ENCODE results near the gene DCHS1. TPM values are rescaled to one million over a fixed set of nuclear protein-coding genes. Genes with fewer than 3 reads are reported as not detected.

The DCHS1 gene
- total and polyA plus RNA-seq, 2 experiments from 2014 or later, result 8.0 to 15.2 TPM

- H2AFZ ChIP-seq, result no peak overlapping the region
- no peaks in the 10 kb centered on the region for H3K79me2 ChIP-seq
- no peaks in the 10 kb centered on the region for H3K9me3 ChIP-seq (ENCODE audit: low read depth)
- no peaks in the 10 kb centered on the region for H3K36me3 ChIP-seq (replicated peaks; ENCODE audit: insufficient read depth, low read depth)
- H3K4me1 ChIP-seq (ENCODE audit: insufficient read depth), result peaks cover 3% of the 10 kb centered on the region
- TF ChIP-seq EZH2phosphoT487 (IDR thresholded peaks at IDR 0.05; ENCODE audit: low read depth, severe bottlenecking, unreplicated experiment), result no peak
- TF ChIP-seq EZH2 (IDR thresholded peaks at IDR 0.05; ENCODE audit: borderline replicate concordance), result no peak
- no peak for TF ChIP-seq CTCF (IDR thresholded peaks at IDR 0.05; ENCODE audit: poor library complexity)
- no peaks in the 10 kb centered on the region for H4K20me1 ChIP-seq (ENCODE audit: insufficient read depth, poor library complexity, severe bottlenecking)
- no peak for DNase-seq (ENCODE audit: low spot score)
- H3K27ac ChIP-seq, result peak overlapping the region; percentile 91
- WGBS (ENCODE audit: low lambda C conversion rate, missing lambda C conversion rate), result 81% methylated on average over 6 of the region's 6 CpGs
- H3K4me2 ChIP-seq, result no peak overlapping the region
- no peaks in the 10 kb centered on the region for H3K27me3 ChIP-seq
- no peak overlapping the region for H3K4me3 ChIP-seq
- H3K9me2 ChIP-seq (replicated peaks; ENCODE audit: insufficient read depth), result no peaks in the 10 kb centered on the region
These were observed 80.5 kb downstream of the DCHS1 start for GRCh38 chr11:6574816-6575715.

- 85% methylated on average over 2 of the region's 2 CpGs for WGBS (ENCODE audit: low lambda C conversion rate, missing lambda C conversion rate)
- no peaks in the 10 kb centered on the region for H4K20me1 ChIP-seq (ENCODE audit: insufficient read depth, poor library complexity, severe bottlenecking)
These were observed 83.4 kb downstream of the DCHS1 start for GRCh38 chr11:6572215-6572614.

GRCh38 chr11:6571434-6572008 lies 84.1 kb downstream of the DCHS1 start:
- Histone ChIP-seq H3K27ac (no peak overlapping the region), H3K4me1 (ENCODE audit: insufficient read depth) (peaks cover 3% of the 10 kb centered on the region), H3K4me2 (no peak overlapping the region), H2AFZ (no peak overlapping the region), H3K9me3 (ENCODE audit: low read depth) (no peaks in the 10 kb centered on the region), H3K4me3 (no peak overlapping the region), H4K20me1 (ENCODE audit: insufficient read depth, poor library complexity, severe bottlenecking) (no peaks in the 10 kb centered on the region), H3K27me3 (no peaks in the 10 kb centered on the region), H3K79me2 (no peaks in the 10 kb centered on the region), H3K9me2 (replicated peaks; ENCODE audit: insufficient read depth) (no peaks in the 10 kb centered on the region), H3K36me3 (replicated peaks; ENCODE audit: insufficient read depth, low read depth) (no peaks in the 10 kb centered on the region)
- DNase-seq (ENCODE audit: low spot score), result no peak
- TF ChIP-seq EZH2 (IDR thresholded peaks at IDR 0.05; ENCODE audit: borderline replicate concordance) (no peak), EZH2phosphoT487 (IDR thresholded peaks at IDR 0.05; ENCODE audit: low read depth, severe bottlenecking, unreplicated experiment) (no peak), CTCF (IDR thresholded peaks at IDR 0.05; ENCODE audit: poor library complexity) (no peak)
- WGBS (ENCODE audit: low lambda C conversion rate, missing lambda C conversion rate), result 95% methylated on average over 21 of the region's 22 CpGs

More at GRCh38 chr11:6572215-6572614, 83.4 kb downstream of the DCHS1 start:
- H3K27ac ChIP-seq, result no peak overlapping the region
- no peaks in the 10 kb centered on the region for H3K9me3 ChIP-seq (ENCODE audit: low read depth)
- no peaks in the 10 kb centered on the region for H3K27me3 ChIP-seq
- H3K4me2 ChIP-seq, result no peak overlapping the region
- no peaks in the 10 kb centered on the region for H3K79me2 ChIP-seq
- no peaks in the 10 kb centered on the region for H3K36me3 ChIP-seq (replicated peaks; ENCODE audit: insufficient read depth, low read depth)
- no peak overlapping the region for H3K4me3 ChIP-seq
- DNase-seq (ENCODE audit: low spot score), result no peak
- TF ChIP-seq EZH2 (IDR thresholded peaks at IDR 0.05; ENCODE audit: borderline replicate concordance) (no peak), EZH2phosphoT487 (IDR thresholded peaks at IDR 0.05; ENCODE audit: low read depth, severe bottlenecking, unreplicated experiment) (no peak), CTCF (IDR thresholded peaks at IDR 0.05; ENCODE audit: poor library complexity) (no peak)
- no peaks in the 10 kb centered on the region for H3K9me2 ChIP-seq (replicated peaks; ENCODE audit: insufficient read depth)
- H3K4me1 ChIP-seq (ENCODE audit: insufficient read depth), result peaks cover 6% of the 10 kb centered on the region
- no peak overlapping the region for H2AFZ ChIP-seq

Other genes starting within 250 kb of the DCHS1 start
- gene APBB1, start 236.7 kb downstream of the DCHS1 start, total RNA-seq, result 33.0 and 38.3 TPM in 2 replicates
- gene APBB1, start 236.7 kb downstream of the DCHS1 start, polyA plus RNA-seq, result 41.5 and 48.7 TPM in 2 replicates
- 361 and 367 TPM in 2 replicates for gene HPX, start 214.8 kb downstream of the DCHS1 start, total RNA-seq
- 229 and 358 TPM in 2 replicates for gene HPX, start 214.8 kb downstream of the DCHS1 start, polyA plus RNA-seq
- 18.1 and 26.2 TPM in 2 replicates for gene TRIM3, start 181.9 kb downstream of the DCHS1 start, total RNA-seq
- 31.6 and 35.5 TPM in 2 replicates for gene TRIM3, start 181.9 kb downstream of the DCHS1 start, polyA plus RNA-seq
- gene ARFIP2, start 174.5 kb downstream of the DCHS1 start, total RNA-seq, result 78.0 and 90.1 TPM in 2 replicates
- gene ARFIP2, start 174.5 kb downstream of the DCHS1 start, polyA plus RNA-seq, result 94.9 and 108 TPM in 2 replicates
- 56.3 and 68.0 TPM in 2 replicates for gene TIMM10B, start 174.3 kb downstream of the DCHS1 start, total RNA-seq
- 52.1 and 65.8 TPM in 2 replicates for gene TIMM10B, start 174.3 kb downstream of the DCHS1 start, polyA plus RNA-seq
- 7.3 and 8.1 TPM in 2 replicates for gene DNHD1, start 158.5 kb downstream of the DCHS1 start, total RNA-seq
- gene DNHD1, start 158.5 kb downstream of the DCHS1 start, polyA plus RNA-seq, result 7.1 and 7.9 TPM in 2 replicates
- gene RRP8, start 52.2 kb downstream of the DCHS1 start, total RNA-seq, result 15.3 and 18.0 TPM in 2 replicates
- 26.1 and 27.8 TPM in 2 replicates for gene RRP8, start 52.2 kb downstream of the DCHS1 start, polyA plus RNA-seq
- 110 and 114 TPM in 2 replicates for gene ILK, start 52.0 kb downstream of the DCHS1 start, total RNA-seq
- gene ILK, start 52.0 kb downstream of the DCHS1 start, polyA plus RNA-seq, result 126 and 135 TPM in 2 replicates
- gene TAF10, start 43.6 kb downstream of the DCHS1 start, total RNA-seq, result 29.5 and 33.3 TPM in 2 replicates
- gene TAF10, start 43.6 kb downstream of the DCHS1 start, polyA plus RNA-seq, result 248 and 295 TPM in 2 replicates
- 68.4 and 105 TPM in 2 replicates for gene TPP1, start 36.4 kb downstream of the DCHS1 start, total RNA-seq
- 170 and 185 TPM in 2 replicates for gene TPP1, start 36.4 kb downstream of the DCHS1 start, polyA plus RNA-seq
- 34.5 and 71.9 TPM in 2 replicates for gene MRPL17, start 27.5 kb upstream of the DCHS1 start, total RNA-seq
- gene MRPL17, start 27.5 kb upstream of the DCHS1 start, polyA plus RNA-seq, result 62.7 and 71.9 TPM in 2 replicates
- gene OR2AG2, start 116.2 kb upstream of the DCHS1 start, total RNA-seq, result 0.12 and 0.27 TPM in 2 replicates
- not detected in 2 replicates for gene OR2AG2, start 116.2 kb upstream of the DCHS1 start, polyA plus RNA-seq
- gene OR2AG1, start 127.2 kb upstream of the DCHS1 start, total RNA-seq, result 0.83 TPM in 1 of 2 replicates, not detected in the other
- gene OR2AG1, start 127.2 kb upstream of the DCHS1 start, polyA plus RNA-seq, result not detected in 2 replicates
- 0.08 and 0.20 TPM in 2 replicates for gene OR6A2, start 143.9 kb upstream of the DCHS1 start, total RNA-seq
- gene OR6A2, start 143.9 kb upstream of the DCHS1 start, polyA plus RNA-seq, result not detected in 2 replicates
- gene OR10A5, start 189.9 kb upstream of the DCHS1 start, total RNA-seq, result not detected in 2 replicates
- not detected in 2 replicates for gene OR10A5, start 189.9 kb upstream of the DCHS1 start, polyA plus RNA-seq
- gene OR10A2, start 207.2 kb upstream of the DCHS1 start, total RNA-seq, result not detected in 2 replicates
- 0.04 and 0.12 TPM in 2 replicates for gene OR10A2, start 207.2 kb upstream of the DCHS1 start, polyA plus RNA-seq
- gene OR10A4, start 220.8 kb upstream of the DCHS1 start, total RNA-seq, result not detected in 2 replicates
- gene OR10A4, start 220.8 kb upstream of the DCHS1 start, polyA plus RNA-seq, result not detected in 2 replicates
- 0.24 and 0.30 TPM in 2 replicates for gene OR2D2, start 236.7 kb upstream of the DCHS1 start, total RNA-seq
- gene OR2D2, start 236.7 kb upstream of the DCHS1 start, polyA plus RNA-seq, result not detected in 2 replicates

All from hepatocyte (in vitro differentiated cells).